GM18867 (cell line): ENCODE data around the gene SLF2.

Experiments
- ATAC-seq: cut with Tn5 transposase; IDR thresholded peaks from one replicate; pipeline ENCODE4 v1.9.1; 2021; ENCODE audit warnings: mild to moderate bottlenecking, moderate library complexity; ENCODE audit not compliant: unreplicated experiment

SLF2 gene

DNA sequence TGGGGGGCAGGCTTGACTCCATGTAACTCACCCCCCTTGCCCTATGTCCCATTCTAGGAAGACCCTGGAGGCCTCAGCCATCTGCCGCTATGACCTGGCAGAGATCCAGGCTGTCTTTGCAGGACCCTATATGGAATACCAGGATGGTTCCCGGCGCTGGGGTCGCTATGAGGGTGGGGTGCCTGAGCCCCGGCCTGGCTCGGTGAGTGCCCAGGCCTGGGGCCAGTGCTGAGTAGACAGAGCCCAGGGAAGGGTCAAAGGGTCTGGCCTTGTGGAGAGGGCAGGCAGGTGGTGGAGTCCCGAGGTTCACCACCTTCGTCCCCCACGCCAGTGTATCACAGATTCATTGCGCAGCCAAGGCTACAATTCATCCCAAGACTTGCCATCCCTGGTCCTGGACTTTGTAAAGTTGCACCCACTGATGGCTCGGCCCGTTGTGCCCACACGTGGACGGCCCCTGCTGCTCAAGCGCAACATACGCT lies 67.1 kb downstream of the SLF2 start:
- no peak for ATAC-seq

DNA sequence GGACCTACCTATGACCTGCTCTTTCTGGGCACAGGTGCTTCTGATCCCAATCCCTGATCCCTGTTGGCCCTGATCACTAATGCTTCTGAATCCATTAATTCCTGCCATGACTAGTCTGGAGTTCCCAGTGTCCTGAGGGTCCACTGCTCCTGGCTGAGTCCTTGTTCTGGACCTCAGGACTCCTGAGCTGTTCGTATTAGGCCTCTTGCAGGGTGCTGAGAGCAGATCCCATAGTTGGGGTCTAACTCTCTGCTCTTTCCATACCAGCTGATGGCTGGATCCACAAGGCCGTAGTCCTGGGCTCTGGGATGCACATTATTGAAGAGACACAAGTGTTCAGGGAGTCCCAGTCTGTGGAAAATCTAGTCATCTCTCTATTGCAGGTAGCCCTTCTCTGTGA lies 67.5 kb downstream of the SLF2 start:
- ATAC-seq, result no peak

DNA sequence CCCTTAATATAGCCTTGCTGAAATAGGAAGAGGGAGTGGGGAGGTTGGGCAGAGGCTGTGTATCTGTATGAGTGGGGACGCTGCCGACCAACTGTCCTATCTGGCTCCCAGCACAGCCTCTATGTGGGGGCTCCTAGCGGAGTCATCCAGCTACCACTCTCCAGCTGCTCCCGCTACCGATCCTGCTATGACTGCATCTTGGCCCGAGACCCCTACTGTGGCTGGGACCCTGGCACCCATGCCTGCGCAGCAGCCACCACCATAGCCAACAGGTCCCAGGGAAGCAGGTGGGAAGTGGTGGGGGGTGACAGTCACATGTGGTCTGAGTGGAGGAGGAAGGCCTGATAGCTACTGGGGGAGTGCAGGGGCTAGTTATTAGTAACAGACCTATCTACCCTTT lies 67.9 kb downstream of the SLF2 start:
- ATAC-seq, result no peak

DNA sequence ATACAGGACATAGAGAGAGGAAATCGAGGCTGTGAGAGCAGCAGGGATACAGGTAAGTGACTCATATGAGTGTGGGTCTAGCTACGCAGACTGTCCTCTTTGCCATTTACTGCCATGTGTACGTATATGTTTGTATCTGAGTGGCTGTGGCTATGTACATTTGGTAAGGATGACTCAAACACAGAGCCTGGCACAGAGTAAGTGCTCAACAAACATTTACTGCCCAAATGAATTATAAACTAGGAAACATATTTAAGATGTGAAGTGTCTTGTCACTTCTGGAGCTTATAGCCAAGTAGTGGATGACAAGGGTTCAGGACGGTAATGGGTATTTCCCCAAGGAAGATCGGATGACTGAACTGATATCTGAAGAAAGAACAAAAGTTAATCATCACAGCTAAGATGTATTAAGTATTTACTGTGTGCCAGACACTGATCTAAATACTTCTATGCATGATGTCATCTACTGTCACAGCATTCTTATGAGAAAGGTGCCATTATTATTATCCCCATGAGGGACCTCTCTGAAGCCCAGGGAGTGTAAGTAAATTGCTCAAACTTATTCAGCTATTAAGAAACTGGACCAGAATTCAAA lies 68.5 kb downstream of the SLF2 start:
- no peak for ATAC-seq

DNA sequence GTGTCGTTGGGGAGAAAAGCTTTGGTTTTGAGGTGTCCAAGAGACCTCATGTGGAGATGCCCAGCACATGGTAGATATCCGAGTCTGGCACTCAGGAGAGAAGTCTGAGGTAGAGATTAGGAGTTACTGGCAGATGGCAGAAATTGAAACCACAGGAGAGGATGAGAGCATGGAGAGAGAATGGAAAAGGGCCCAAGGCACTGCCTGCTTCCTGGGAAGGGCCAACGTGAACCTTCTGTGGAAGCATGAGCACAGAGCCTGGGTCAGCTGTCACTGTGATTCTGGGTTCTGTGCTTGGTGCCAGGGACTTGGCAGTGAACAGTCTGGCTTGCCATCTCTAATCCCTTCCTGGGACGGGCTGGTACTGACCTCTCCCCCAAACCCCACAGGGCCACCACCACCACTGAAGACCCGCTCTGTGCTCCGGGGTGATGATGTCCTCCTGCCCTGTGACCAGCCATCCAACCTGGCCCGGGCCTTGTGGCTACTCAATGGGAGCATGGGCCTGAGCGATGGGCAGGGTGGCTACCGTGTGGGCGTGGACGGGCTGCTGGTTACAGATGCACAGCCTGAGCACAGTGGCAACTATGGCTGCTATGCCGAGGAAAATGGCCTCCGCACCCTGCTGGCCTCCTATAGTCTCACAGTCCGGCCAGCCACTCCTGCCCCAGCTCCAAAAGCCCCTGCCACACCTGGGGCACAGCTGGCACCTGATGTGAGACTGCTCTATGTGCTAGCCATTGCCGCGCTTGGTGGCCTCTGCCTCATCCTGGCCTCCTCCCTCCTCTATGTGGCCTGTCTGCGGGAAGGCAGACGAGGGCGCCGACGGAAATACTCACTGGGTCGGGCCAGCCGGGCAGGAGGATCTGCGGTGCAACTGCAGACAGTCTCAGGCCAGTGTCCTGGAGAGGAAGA lies 70.4 kb downstream of the SLF2 start:
- no peak for ATAC-seq

DNA sequence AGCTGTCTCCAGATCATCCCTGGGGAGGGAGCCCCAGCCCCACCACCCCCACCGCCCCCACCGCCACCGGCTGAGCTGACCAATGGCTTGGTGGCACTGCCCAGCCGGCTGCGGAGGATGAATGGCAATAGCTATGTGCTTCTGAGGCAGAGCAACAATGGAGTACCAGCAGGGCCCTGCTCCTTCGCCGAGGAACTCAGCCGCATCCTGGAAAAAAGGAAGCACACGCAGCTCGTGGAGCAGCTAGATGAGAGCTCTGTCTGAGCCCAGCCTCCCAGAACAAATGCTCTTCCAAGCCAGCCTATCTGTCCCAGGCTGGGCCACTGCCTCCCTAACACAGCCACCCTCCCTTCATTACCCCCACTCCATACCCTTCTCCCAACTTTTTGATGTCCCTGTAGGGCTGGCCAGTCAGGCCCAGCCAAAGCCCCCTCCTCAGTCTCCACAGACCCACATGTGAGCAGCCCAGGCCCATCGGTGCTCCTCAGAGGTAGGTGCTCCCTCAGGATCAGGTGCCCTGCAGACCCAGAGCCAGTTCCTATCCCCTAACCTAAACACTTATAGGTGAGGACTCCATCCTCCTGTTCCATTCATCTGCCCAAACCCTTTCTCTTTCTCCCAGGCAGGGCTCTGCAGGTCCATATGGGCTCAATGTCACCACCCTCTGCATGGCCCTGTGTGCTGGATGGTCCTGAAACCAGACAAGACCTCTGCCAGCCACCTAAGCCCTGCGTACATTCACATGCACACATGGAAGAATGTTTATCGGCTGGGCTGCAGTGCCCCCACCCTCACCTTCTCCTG lies 71.3 kb downstream of the SLF2 start:
- no peak for ATAC-seq

DNA sequence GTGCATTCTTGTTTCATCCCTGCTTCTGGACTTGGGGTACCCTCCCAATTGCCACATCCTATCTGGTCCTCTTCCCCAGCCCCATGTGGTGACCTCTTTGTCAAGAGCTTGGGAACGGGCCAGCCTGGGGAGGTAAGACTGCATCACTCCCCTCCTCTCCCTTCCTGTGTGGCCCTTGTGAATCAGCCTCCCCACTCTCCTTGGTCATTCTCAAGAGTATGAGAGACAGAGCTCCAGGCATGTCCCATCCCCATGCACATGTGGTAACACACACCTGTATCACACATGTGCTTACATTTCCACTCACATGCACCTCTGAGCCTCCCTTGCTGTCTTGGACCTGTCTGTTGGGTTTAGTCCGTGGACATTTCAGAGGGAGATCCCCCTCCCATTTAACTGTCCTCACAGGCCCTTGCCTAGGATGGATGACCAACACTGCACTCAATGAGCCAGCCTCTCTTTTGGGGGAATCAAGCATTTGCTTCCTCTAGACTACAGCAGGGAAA lies 72.0 kb downstream of the SLF2 start:
- ATAC-seq, result no peak

DNA sequence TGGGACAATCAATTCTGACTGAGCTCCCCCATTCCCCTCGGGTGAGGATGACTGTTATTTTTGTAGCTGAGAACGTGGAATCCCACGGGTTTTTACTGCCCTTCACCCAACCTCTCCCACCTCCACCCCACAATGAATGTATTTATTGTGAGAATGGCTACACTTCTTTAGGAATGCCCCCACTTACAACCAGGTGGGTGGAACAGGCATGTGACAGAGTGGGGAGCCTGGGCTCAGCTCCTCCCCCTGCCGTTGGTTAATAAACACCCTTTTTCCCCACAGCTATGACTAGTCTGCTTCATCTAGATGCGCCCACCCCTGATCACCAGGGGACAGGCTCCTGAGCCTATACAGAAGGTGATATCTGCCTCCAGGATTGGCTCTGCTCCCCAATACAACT lies 72.6 kb downstream of the SLF2 start:
- ATAC-seq, result no peak

DNA sequence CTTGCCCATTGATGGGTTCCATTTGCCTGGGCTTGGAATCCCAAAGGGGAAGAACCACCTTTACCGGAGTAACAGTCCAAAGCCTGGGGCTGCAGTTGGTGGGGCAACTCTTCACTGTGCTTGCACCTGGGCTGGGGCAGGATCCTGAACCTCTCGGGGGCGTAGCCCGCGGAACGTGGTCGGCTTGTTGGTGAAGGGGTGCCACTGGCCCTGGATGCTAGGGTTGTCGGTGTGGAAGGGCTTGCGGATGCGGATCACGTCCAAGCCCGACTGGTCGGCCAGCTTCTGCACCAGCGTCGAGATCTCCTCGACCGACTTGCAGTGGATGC lies 73.8 kb downstream of the SLF2 start:
- ATAC-seq, result no peak

DNA sequence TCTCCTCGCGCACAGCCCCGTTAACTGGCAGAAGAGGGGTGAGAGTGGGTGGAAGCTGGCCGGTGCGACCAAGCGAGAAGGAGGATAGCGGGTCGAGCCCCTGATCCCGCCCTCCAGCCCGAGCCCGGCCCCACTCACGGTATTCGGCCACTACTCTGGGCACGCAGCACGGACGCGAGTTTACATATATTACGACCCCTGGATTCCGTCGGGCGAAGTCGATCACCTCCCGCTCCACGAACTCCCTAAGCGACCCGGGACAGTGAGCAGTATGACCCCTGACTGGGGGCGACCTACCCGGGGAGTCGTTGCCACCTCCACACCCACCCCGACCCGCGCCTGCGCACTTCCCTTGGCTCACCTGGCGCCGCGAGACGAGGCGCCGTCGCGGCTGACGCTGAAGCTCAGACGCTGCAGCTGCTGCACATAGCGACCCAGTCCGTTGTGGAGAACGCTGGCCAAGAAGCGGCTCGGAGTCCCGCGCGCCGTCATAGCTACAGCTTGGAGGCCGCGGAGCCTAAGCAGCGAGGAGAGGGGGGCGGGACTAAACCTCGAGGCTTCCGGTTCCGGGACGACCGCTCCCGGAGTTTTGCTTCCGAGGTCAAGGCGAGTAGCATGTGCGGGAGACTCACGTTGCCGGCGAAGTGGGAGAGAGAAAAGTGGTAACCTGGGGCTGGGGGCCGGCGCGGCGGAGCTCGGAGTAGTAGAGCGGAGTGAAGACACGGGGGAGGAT lies 74.4 kb downstream of the SLF2 start, which contains the start of the genes MRPL43 and TWNK:
Gene MRPL43, minus strand, starts transcription at position 546 of the 733 bp plus-strand sequence. Its CDS starts 54 bp downstream, at position 492.
Gene TWNK, plus strand, starts transcription at position 592 of the 733 bp plus-strand sequence. CDS start 668 bp downstream, outside the sequence.
- peak; percentile 78 for ATAC-seq

DNA sequence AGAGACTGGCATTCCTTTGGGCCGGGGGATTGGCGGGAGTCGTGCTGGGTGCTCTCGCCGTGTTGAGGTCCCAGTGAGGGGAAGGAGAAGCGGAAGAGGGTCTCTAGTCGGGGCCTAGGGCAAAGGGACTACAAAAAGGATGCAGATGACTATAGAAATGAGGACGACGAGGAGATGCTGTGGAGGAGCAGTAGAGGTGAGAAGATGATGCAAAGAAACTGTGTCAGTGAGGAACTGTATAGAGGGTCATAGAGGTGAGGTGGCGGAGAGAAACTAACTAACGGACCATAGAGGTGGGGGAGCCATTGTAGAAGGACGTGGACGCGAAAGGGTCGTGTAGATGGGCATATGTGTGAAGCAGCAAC lies 74.9 kb downstream of the SLF2 start:
- ATAC-seq, result no peak

DNA sequence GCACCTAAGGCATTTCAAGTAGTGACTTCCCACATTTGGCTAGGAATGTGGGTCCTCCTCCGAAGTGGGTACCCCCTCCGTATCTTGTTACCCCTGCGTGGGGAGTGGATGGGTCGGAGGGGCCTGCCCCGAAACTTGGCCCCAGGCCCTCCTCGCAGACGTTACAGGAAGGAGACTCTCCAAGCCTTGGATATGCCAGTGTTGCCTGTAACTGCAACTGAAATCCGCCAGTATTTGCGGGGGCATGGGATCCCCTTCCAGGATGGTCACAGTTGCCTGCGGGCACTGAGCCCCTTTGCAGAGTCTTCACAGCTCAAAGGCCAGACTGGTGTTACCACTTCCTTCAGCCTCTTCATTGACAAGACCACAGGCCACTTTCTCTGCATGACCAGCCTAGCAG lies 75.4 kb downstream of the SLF2 start:
- no peak for ATAC-seq

DNA sequence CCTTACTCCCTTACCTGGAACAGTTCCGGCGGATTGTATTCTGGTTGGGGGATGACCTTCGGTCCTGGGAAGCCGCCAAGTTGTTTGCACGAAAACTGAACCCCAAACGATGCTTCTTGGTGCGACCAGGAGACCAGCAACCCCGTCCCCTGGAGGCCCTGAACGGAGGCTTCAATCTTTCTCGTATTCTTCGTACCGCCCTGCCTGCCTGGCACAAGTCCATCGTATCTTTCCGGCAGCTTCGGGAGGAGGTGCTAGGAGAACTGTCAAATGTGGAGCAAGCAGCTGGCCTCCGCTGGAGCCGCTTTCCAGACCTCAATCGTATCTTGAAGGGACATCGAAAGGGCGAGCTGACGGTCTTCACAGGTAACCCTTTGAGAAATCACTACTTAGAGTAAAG lies 76.3 kb downstream of the SLF2 start:
- no peak for ATAC-seq

DNA sequence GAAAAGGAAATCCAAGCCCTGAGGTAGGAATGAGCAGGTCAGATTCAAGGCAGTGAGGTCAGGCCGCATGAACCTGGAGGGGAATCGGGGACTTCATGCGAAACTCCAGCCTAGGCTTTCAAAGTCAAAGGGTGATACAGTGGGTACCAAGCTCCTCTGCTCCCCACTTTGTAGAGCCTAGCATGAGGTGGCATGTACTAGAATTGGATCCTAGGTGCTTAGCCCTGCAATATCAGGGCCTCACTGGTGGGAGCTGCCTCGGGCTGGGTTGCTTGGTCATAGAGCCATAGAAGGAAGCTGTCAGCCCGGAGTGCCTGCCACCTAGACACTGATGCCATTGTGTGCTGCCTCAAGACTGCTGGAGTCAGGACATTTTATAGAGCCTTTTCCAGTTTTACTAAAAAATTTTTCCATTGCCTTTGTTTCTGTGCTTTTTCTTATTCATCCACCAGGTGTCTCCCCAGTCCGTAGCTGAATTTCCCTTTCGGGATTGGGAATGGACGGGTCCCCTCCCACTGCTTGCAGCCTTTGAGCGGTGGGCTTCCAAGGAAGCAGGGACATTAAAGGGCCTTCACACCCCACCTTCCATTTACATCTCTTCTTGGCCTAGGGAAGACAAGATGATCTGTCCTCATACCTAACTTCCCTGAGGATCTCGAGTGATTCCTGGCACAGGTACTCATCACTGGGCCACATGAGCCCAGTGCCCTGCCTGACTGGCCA lies 81.4 kb downstream of the SLF2 start:
- ATAC-seq, result no peak

DNA sequence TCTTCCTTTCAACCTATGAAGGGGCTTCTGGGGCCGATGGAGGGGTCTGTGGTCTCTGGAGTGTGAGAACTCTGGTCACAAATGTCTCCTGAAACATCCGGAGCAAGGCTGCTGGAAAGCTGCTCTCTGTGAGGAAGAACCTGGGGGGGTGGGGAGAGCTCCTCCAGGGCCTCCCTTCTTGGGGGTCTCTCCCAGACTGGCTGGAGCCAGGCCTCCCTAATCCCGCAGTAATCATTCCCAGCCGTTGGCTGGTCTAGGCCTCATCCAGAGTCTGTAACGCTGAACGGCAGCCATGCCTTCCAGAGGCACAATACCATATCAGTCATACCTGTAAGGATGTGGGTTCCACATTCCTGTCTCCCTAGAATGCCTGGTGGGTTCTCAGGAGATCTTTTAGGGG lies 82.4 kb downstream of the SLF2 start:
- no peak for ATAC-seq

DNA sequence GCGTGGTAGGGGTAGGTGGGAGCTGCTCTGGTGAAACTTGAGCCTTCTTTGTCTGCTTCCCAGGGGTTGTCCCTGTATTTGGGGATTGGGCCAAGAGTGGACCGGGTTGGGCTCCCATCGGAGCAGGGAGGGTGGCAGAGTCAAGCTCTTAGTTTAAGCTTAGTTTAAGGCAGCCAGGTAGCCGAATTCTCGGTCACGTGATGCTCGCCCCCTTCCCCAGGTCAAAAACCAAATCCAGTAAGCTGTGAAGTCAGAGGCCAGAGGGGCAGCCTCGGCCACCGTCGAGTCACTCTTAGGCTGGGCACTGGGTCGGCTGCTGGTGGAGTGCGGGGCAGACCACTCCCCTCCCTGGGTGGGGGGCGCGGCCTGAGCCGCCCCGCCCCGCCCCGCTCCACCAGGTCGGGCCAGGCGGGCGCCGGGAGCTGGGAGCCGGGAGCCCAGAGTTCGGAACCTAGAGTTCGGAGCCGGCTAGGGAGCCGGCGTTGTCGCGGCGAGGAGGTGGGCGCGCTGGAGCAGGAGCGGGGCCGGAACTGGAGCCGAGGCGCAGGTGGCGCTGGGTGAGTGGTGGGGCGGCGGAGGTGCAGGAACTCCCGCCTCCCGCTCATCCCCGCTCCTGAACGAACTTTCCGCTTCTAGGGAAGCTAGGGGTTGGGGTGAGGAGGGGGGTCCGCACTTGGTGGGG lies 84.1 kb downstream of the SLF2 start:
- ATAC-seq, result no peak

DNA sequence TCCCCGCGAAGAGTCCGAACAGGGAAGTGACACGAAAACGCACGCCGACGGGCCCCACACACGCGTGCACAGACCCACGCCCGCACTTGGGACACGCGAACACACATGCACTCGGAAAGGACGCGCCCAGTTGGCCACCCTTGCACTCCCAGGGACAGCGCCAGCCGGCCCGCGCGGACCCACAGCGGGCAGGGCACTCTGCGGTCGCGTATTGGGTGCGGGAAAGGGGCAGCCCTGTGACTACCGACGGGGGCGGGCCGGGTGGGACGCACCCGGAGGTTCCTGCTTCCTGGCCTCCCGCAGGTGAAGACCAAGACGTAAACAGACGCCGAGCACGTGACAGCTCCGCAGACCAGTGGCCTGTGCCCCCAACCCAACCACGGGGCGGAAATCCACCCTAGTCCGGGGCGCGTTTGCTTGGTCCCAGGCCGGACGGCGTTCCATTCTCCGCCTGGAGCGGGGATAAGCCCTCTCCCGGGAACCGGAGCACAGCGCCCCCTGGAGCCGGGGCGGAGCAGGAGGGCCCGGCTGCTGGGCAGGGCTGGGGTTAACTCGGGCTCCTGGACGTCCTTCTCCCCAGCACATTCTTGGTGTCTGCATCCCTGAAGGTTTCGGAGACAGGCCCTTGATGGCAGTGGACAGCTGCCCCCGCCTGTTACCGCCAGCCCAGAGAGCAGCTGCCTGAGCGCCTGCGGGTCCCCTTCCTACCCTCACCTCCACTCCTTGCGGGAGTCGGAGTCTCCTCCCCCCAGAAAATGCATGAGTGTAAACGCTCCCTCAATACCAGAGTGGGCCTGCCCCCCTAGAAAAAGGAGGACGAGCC lies 84.8 kb downstream of the SLF2 start:
- ATAC-seq, result peak; percentile 37

DNA sequence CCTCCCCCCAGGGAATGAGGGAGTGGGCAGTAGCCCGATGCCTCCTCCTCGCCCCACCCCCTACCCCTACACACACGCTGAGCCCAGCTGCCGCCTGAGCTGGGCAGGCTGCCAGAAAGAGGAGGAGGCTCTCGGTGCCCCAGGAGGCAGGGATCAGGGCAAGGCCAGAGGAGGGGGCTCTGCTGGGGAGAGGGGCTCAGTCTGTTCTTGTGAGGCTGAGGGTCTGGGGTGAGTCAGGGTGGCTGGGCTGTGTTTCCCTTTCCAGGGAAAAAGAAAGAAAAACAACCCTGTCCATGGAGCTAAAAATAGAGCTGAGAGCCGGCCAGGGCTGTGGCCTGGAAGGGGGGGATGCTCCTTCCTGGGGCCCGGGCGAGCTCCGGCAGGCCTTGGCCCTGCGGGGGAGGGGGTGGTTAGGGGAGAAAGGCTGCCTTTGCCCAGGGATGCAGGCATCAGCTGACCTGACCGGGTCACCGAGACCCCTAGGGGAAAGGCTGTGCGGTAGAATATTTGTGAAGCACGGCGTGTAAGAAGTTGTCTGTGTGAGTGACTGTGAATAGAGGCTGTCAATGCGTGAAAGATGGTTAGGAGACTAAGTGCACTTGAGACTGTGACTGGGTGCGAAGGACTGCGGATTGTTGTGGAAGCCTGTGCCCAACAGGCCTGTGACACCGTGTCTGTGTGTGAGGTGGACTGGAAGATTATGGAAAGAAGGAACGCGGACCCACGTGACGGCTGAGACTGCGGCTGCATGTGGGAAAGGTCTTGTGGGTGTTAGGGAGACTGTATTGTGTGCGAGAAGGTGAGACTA lies 85.6 kb downstream of the SLF2 start:
- peak; percentile 25 for ATAC-seq
